Measurements from ENCODE around the gene CORIN.

CORIN gene

GRCh38 chr4:47849466-47849865, 11.6 kb upstream of the CORIN start:
- Histone ChIP-seq H3K27ac (no peak overlapping the region), H3K79me2 (ENCODE audit: insufficient read depth, low read depth) (no peaks in the 10 kb centered on the region), H3K36me3 (ENCODE audit: insufficient read depth) (no peaks in the 10 kb centered on the region), H3K4me1 (ENCODE audit: low read depth, poor library complexity, severe bottlenecking) (no peaks in the 10 kb centered on the region), H3K4me2 (no peak overlapping the region), H2AFZ (ENCODE audit: low read depth) (no peak overlapping the region), H4K20me1 (ENCODE audit: insufficient read depth) (no peaks in the 10 kb centered on the region), H3K9ac (no peak overlapping the region), H3K27me3 (ENCODE audit: insufficient read depth, low read depth) (no peaks in the 10 kb centered on the region), H3K4me3 (IDR thresholded peaks at IDR 0.05; ENCODE audit: insufficient read depth, low read depth, low read length) (no peak overlapping the region)
- TF ChIP-seq CTCF (conservative IDR thresholded peaks at IDR 0.05; ENCODE audit: low read depth, low read length): no peak

- H3K4me2 ChIP-seq: no peak overlapping the region
- H3K9ac ChIP-seq: no peak overlapping the region
- no peak overlapping the region for H3K4me3 ChIP-seq (IDR thresholded peaks at IDR 0.05; ENCODE audit: insufficient read depth, low read depth, low read length)
- no peaks in the 10 kb centered on the region for H4K20me1 ChIP-seq (ENCODE audit: insufficient read depth)
- no peaks in the 10 kb centered on the region for H3K4me1 ChIP-seq (ENCODE audit: low read depth, poor library complexity, severe bottlenecking)
- no peaks in the 10 kb centered on the region for H3K36me3 ChIP-seq (ENCODE audit: insufficient read depth)
- no peaks in the 10 kb centered on the region for H3K27me3 ChIP-seq (ENCODE audit: insufficient read depth, low read depth)
- H3K79me2 ChIP-seq (ENCODE audit: insufficient read depth, low read depth): no peaks in the 10 kb centered on the region
- no peak for TF ChIP-seq CTCF (conservative IDR thresholded peaks at IDR 0.05; ENCODE audit: low read depth, low read length)
- no peak overlapping the region for H2AFZ ChIP-seq (ENCODE audit: low read depth)
- H3K27ac ChIP-seq: no peak overlapping the region
Measured at GRCh38 chr4:47848041-47848440, 10.2 kb upstream of the CORIN start.

- TF ChIP-seq CTCF (conservative IDR thresholded peaks at IDR 0.05; ENCODE audit: low read depth, low read length): no peak
- no peak overlapping the region for H2AFZ ChIP-seq (ENCODE audit: low read depth)
- no peaks in the 10 kb centered on the region for H3K27me3 ChIP-seq (ENCODE audit: insufficient read depth, low read depth)
- H3K79me2 ChIP-seq (ENCODE audit: insufficient read depth, low read depth): no peaks in the 10 kb centered on the region
- H4K20me1 ChIP-seq (ENCODE audit: insufficient read depth): no peaks in the 10 kb centered on the region
- no peaks in the 10 kb centered on the region for H3K36me3 ChIP-seq (ENCODE audit: insufficient read depth)
- H3K9ac ChIP-seq: no peak overlapping the region
- H3K4me2 ChIP-seq: no peak overlapping the region
- H3K4me3 ChIP-seq (IDR thresholded peaks at IDR 0.05; ENCODE audit: insufficient read depth, low read depth, low read length): no peak overlapping the region
- H3K27ac ChIP-seq: no peak overlapping the region
- peaks cover 5% of the 10 kb centered on the region for H3K4me1 ChIP-seq (ENCODE audit: low read depth, poor library complexity, severe bottlenecking)
Measured at GRCh38 chr4:47842985-47843384, 5.1 kb upstream of the CORIN start.

GRCh38 chr4:47840291-47840690, 2.4 kb upstream of the CORIN start:
- no peak overlapping the region for H3K9ac ChIP-seq
- no peaks in the 10 kb centered on the region for H4K20me1 ChIP-seq (ENCODE audit: insufficient read depth)
- no peak overlapping the region for H3K4me2 ChIP-seq
- no peaks in the 10 kb centered on the region for H3K79me2 ChIP-seq (ENCODE audit: insufficient read depth, low read depth)
- H2AFZ ChIP-seq (ENCODE audit: low read depth): no peak overlapping the region
- no peak for TF ChIP-seq CTCF (conservative IDR thresholded peaks at IDR 0.05; ENCODE audit: low read depth, low read length)
- peaks cover 5% of the 10 kb centered on the region for H3K4me1 ChIP-seq (ENCODE audit: low read depth, poor library complexity, severe bottlenecking)
- no peaks in the 10 kb centered on the region for H3K27me3 ChIP-seq (ENCODE audit: insufficient read depth, low read depth)
- no peak overlapping the region for H3K4me3 ChIP-seq (IDR thresholded peaks at IDR 0.05; ENCODE audit: insufficient read depth, low read depth, low read length)
- no peak overlapping the region for H3K27ac ChIP-seq
- no peaks in the 10 kb centered on the region for H3K36me3 ChIP-seq (ENCODE audit: insufficient read depth)

- Histone ChIP-seq H3K9ac (no peak overlapping the region), H3K27me3 (ENCODE audit: insufficient read depth, low read depth) (no peaks in the 10 kb centered on the region), H2AFZ (ENCODE audit: low read depth) (no peak overlapping the region), H3K4me2 (no peak overlapping the region), H3K4me1 (ENCODE audit: low read depth, poor library complexity, severe bottlenecking) (peaks cover 5% of the 10 kb centered on the region), H4K20me1 (ENCODE audit: insufficient read depth) (no peaks in the 10 kb centered on the region), H3K36me3 (ENCODE audit: insufficient read depth) (no peaks in the 10 kb centered on the region), H3K79me2 (ENCODE audit: insufficient read depth, low read depth) (no peaks in the 10 kb centered on the region), H3K27ac (no peak overlapping the region), H3K4me3 (IDR thresholded peaks at IDR 0.05; ENCODE audit: insufficient read depth, low read depth, low read length) (no peak overlapping the region)
- peak; percentile 34 for TF ChIP-seq CTCF (conservative IDR thresholded peaks at IDR 0.05; ENCODE audit: low read depth, low read length)
Measured at GRCh38 chr4:47839259-47839658, 1.4 kb upstream of the CORIN start.

All from KMS-11 (cell line).